HEK293T (cell line): ENCODE results near the gene SIM1.

Experiments
- ARNT ChIP-seq: fragments of 450-650 bp; IDR thresholded peaks from 2 replicates; pipeline ENCODE4 v1.6.1; 2017; ENCODE audit warnings: mild to moderate bottlenecking
- BHLHE40 ChIP-seq: fragments of 450-650 bp; IDR thresholded peaks from 2 replicates; pipeline ENCODE4 v1.6.1; 2016; ENCODE audit warnings: mild to moderate bottlenecking, moderate library complexity, borderline replicate concordance
- ELF4 ChIP-seq: fragments of 450-650 bp; IDR thresholded peaks from 2 replicates; pipeline ENCODE4 v1.6.1; 2017; ENCODE audit warnings: antibody characterized with exemption
- FOXA1 ChIP-seq: fragments of 450-650 bp; IDR thresholded peaks from 2 replicates; pipeline ENCODE4 v1.6.1; 2016; ENCODE audit warnings: mild to moderate bottlenecking
- FOXK2 ChIP-seq: fragments of 450-650 bp; IDR thresholded peaks from 2 replicates; pipeline ENCODE4 v1.6.1; 2016; ENCODE audit warnings: mild to moderate bottlenecking
- FOXM1 ChIP-seq: fragments of 450-650 bp; IDR thresholded peaks from 2 replicates; pipeline ENCODE4 v1.6.1; 2017; ENCODE audit warnings: mild to moderate bottlenecking, borderline replicate concordance
- HDGF ChIP-seq: fragments of 450-650 bp; IDR thresholded peaks from 2 replicates; pipeline ENCODE4 v1.6.1; 2017; ENCODE audit warnings: antibody characterized with exemption, borderline replicate concordance
- L3MBTL2 ChIP-seq: fragments of 450-650 bp; conservative IDR thresholded peaks from 2 replicates; pipeline ENCODE4 v1.6.1; 2016; ENCODE audit warnings: mild to moderate bottlenecking
- LEF1 ChIP-seq: fragments of 450-650 bp; IDR thresholded peaks from 2 replicates; pipeline ENCODE4 v1.6.1; 2017; ENCODE audit warnings: mild to moderate bottlenecking, borderline replicate concordance
- NFRKB ChIP-seq: fragments of 450-650 bp; IDR thresholded peaks from 2 replicates; pipeline ENCODE4 v1.6.1; 2016; ENCODE audit warnings: mild to moderate bottlenecking, moderate library complexity
- SP1 ChIP-seq: fragments of 450-650 bp; IDR thresholded peaks from 2 replicates; pipeline ENCODE4 v1.6.1; 2017
- SUZ12 ChIP-seq: fragments of 450-650 bp; IDR thresholded peaks from 2 replicates; pipeline ENCODE4 v1.6.1; 2016; ENCODE audit warnings: mild to moderate bottlenecking
- TARDBP ChIP-seq: fragments of 450-650 bp; IDR thresholded peaks from 2 replicates; pipeline ENCODE4 v1.6.1; 2016
- ZNF384 ChIP-seq: fragments of 450-650 bp; IDR thresholded peaks from 2 replicates; pipeline ENCODE4 v1.6.1; 2016

DNA sequence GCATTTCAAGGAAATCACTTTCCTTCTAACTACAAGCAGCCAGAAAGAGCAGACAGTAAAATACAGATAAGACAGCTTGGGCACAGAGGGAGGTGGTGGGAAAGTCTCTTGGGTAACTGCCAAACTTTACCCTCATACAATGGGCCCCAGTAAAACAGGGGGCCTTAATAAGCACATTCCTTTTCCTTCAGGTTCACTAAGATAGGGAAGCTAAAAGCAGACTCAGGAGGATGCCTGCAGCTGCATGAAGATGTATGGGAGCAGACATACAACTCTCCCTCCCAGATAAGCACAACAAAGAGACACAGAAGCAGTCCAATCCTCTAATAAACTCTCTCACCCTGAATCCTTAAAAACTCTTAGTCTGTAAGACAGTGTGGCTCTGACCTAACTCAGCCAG, 49.0 kb downstream of the SIM1 start:
- TF ChIP-seq BHLHE40 (no peak), TARDBP (no peak), SP1 (no peak), ZNF384 (no peak), FOXK2 (no peak), L3MBTL2 (no peak), ARNT (no peak), SUZ12 (no peak), FOXM1 (no peak), FOXA1 (no peak), NFRKB (no peak), ELF4 (no peak), LEF1 (no peak), HDGF (no peak)
